HG03280 (cell line): ENCODE data around the gene SUGCT.

Experiments used
- ATAC-seq: cut with Tn5 transposase; IDR thresholded peaks from one replicate; pipeline ENCODE4 v1.9.1; 2021; ENCODE audit warnings: mild to moderate bottlenecking, moderate library complexity; ENCODE audit not compliant: unreplicated experiment

SUGCT gene

DNA sequence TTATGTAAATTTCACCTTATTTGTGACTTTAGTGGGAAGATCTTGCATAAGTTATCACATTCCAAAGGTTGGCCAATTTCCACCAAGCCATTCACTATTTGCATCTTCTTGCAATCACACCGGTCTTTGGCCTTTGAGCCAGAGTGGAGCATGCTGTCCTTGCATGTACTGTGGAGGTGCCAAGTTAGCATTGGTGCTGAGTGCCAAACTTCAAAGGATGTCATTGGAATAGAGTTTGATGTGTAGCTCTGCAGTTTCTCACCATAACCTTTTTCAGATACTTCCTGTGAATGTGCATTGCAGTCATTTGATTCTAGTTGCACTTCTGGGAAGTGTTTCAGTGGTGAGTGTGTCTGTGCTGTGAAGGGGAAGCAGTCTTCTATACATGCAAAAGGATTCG, 620.6 kb downstream of the SUGCT start:
- ATAC-seq = no peak

DNA sequence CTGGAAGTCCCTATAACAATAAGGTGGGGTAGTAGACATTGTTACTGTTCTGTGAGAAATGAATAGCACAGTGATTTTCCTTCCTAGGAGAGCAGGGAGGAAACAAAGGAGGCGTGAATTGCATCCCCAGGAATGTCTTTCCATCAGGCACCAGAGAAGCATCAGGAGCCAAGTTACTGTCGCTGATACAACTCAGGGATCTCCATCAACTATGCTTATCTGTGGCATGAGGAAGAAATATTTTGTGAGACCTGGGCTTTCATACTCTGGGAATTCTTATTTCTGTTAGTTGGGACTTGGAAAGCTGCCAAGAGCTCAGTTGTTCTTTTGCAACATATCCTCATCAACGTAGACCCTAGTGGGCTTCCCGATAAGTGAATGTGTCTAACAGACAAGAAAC, 622.3 kb downstream of the SUGCT start:
- no peak for ATAC-seq

DNA sequence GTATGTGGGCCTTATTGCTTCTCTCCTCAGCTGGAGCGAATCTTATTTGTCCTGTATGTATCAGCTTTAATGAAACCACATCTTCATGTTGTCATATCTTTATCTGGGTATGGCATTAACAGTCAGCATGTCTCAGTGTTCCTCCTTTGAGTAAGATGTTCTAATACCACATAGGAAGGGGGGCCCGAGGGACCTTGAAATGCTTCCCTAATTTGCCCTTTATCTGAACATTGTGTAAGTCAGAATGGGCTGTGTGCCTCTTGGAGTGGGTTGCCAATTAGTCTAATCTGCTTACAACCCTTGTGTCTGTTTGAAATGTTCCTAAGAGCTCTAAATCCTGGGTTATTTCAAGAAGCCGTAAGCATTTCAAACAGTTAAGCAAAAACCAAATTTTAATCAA, 623.8 kb downstream of the SUGCT start:
- ATAC-seq = no peak

DNA sequence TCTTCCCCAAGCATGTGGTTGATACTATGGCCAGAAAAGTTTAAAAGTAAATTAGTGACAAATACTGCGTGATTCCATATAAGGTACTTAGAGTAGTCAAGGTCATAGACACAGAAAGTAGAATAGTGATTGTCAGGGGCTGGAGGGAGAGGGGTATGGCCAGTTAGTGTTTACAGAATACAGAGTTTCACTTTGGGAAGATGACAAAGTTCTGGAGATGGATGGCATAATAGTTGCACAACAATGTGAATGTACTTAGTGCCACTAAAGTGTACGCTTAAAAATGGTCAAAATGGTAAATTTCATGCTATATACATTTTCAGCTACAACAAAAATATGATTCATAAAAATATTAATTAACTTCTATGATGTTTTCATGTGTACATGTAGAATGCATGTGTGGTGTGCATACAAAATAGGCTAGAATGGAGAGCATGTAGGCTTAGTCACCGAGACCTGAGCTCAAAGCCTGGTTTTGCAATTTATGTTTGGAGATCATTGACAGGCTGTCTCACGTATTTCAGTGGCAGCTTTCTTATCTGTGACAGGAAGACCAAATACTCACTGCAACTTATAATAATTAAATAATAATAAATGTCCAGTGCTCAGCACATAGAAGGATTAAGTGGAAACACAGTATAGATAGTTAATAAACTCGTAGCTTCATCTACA, 625.6 kb downstream of the SUGCT start:
- no peak for ATAC-seq

DNA sequence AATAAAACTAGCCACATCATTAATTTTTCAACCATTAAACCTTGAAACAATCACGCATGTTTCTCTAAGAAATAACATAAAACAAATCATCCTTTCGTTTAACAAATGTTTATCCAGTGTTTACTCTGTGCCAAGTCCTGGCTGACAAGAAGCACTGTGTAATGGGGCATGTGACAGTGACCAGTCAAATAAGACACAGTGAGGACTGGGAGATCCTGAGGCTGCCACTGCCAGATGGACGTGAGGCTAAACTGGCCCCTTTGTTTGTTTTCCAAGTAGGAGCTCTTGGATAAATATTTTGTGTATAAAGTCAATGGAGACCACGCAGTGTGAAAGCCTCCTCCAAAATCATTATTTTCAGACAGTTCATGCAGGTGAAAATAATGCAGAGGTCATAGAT, 626.2 kb downstream of the SUGCT start:
- no peak for ATAC-seq

DNA sequence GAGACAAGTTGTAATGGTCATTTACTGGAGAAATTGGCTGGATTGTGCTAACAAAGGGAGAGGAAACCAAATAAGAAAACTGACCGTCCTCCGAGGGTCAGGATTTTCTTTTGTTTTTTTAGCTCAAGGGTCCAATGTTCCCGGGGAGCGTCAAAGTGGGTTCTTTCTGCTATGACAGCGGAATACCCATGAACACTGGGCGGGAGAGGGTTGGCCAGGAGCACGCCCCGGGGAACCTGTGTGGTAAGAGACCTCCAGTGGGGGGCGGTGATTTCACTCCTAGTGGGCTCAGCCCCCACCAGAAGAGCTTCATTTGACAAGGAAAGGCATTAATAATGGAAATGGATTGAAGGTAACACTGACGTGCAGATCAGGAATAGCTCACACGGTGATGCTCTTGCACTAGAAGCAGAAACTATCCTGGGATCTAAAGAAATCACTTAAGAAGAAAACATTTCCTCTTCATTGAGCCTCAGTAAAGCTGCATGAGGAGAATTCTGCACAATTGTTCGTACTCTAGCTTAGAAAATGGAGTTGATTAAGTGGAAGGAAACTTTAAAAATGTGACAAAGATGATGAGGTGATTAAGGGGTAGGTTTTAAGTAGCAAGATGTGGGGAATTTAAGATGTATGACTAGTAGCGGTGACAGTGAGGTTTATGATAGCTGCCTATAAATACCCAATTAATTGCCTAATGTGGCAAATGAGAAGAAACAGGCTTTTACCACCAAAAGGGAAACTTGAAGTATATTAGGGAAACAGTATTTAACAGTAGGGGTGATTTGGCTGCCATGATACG, 627.2 kb downstream of the SUGCT start:
- ATAC-seq = no peak

DNA sequence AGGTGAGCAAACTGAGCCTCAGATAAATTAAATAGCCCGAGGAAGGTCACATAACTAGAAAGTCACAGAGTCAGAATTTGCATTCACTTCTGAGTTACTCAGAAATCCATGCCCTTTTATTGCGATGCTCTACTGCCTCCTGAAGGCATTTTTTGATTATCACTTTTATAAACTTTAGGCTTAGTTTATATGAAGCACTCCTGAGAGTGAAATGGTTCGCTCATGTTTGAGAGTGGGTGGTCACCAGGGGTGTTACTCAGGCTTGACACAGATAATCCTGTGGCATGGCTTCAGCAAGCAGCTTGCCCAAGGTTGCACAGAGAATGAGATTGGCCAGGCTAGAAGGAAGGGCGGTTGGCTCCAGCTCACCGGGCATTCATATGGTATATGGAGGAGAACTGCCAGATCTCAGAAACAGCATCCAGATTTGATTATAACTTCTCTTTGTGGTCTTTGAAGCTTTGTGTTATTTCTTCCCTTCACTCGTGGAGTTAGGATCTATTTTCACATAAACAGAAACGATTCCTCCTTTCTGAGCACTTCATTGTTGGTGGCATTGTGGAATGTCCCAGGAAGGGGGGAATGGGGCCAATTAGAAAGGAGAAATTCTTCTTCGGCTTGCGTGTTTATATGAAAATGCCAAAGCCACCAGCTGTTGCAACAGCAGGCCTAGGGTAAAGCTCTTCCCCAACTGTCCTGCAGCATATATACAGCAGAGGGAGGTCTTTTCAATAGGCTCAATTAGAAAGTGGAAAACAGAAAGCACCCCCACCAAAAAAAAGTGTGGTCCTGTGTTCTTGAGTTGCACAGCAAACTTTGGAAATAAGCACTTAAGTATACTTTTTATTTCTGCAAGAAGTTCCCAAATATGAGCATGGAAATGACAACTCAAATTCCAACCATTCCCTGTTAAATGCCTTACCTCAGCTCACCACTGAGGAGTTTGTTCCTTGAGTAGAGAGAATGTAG, 628.8 kb downstream of the SUGCT start:
- ATAC-seq = no peak

DNA sequence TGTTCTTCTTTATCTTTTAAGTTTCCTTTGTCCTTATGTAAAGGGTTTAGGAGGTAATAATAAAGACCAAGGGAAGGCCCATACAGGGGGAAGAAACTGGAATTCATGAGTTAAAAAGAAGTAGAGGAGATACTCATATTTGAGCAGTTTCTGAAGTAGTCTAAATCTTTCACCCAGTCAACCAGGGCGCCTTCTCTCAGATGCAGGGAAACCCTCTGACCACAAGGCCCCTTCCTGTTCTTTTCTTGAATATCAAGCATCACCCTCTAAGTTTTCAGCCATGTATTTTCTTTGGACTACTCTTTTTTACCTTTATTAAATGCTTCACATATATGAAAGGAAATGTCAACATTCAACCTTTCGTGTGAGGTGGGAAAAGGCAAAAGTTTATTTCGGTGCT, 630.8 kb downstream of the SUGCT start:
- ATAC-seq = no peak

DNA sequence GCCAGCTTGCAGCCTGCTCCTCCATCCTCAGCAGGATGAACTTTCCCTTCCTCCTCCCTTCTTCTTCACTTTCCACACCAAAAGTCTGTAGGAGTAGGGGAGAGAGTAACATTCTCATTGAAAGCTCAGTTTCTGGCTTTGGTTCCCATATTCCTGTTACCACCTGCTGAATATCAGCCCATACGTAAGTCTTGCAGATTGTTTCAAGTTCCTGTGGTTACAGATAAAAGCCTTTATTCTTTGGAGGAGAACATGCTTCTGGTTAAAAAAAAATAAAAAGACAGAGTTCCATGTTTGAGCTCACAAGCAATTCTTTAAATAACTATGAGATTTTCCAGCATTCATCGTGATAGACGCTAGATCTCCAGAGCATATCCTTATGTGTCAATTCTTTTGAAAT, 637.3 kb downstream of the SUGCT start:
- ATAC-seq = no peak

DNA sequence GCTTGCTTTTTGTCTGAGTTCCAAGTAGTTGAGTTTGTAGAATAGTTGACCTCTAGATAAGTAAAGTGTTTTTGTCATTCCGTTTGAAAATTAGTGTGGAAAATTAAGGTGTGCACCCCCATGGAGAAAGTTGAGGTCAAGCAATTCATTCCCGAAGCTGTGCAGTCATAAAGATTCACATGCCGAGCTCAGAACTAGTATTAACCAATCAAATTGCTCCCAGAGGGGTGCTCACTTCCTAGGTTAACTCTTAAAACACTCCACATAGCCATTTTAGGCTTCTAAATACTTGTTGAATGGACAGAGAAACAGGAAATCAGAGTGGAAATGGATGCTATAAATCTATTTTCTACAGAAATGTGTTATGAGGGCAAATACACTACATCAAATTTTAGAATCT, 638.9 kb downstream of the SUGCT start:
- ATAC-seq = no peak

DNA sequence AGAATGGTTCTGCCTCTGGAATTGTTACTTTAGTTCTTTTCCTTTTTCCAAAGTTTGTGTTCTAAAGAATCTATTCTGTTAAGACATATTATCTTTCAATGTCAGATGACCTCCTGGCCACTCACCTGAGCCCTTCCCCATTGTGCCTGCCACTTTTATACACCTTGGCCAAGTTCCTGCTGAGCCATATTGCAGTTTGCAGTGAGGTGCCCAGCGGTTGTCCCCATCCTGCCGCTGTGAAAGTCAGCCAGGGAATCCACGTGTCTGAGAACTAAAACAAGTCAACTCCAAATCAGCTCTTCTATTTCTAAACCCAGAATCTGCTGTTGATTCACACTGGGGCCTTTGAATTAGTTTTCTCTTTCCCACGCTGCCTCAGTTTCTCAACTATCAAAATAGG, 641.1 kb downstream of the SUGCT start:
- ATAC-seq = no peak

DNA sequence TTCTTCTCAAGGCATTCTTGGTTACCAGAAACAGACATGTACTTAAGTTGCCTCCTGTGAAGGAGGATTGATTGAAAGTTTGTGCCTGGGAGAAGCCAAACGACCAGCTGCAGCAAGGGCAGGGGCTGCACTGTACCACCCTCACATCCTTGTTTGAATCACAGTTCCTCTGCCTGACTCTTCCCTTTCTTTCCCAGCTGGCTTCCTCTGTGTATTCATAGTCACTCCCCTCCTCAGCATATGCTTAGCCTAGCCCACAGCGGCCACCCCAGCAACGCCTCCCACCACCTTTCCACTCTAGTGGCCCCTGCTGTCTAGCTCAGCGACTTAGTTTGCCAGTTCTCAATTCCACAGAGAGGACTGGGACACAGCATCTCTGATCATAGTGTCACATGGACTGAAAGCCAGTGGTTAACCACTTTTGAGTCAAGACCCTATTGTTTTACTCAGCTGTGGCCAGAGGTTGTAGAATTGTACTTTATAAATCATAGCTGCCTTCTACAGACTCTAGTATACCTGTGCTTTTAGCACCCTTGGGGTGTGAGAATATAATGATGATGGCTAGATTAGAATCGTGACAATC, 643.0 kb downstream of the SUGCT start:
- ATAC-seq = no peak

DNA sequence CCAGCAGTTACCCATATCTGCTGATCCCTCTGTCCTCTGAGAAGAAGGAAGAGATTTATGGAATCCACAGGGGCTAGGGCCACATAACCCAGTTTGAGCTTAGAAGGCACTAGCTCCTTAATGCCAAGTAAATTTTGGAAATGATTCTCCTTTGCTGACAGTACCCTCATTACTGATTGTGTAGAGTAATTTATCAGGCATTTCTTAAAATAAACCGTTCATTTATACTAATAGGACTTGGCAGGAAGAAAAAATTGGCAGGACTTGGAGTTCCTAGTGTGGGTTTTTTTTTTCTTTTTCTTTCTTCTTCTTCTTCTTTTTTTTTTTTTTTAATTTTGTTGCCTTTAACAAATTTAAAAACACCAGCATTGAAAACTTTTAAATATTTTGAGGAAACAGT, 645.7 kb downstream of the SUGCT start:
- no peak for ATAC-seq

DNA sequence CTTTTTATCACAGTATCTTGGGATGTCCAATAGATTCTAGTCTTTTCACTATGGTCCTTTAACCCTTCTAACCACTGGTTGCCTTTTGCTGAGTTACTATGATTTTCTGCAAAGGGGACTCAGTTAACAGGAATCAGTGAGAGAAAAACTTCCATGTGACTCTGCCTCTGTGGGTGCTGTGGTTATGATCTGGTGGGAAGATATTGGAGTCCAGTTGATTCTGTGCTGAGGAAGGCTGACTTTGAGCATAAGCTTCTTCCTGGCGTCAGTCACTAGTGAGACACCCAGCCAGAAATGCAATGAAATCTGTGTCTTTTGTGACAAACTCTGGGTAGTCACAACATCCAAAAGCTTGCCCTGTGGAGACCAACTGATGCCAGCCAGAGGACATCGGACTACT, 648.0 kb downstream of the SUGCT start:
- ATAC-seq = no peak

DNA sequence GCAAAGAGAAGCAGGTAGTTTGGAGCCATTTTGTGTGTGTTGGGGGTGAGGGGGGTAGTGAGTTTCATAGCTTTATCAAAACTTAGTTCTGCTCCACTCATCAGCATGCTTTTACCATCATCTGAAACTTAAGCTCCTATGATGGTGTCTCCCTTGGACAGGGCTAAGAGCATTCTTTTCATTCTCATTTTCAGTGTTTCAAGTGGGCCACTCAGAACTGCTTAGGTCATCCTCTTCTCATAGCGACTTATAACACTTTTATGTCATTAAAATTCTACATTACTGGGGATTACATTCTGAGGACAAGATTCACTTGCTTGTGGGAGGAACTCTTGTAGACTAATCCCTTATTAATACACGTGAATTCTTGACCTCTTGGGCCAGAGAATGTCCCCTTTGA, 649.4 kb downstream of the SUGCT start:
- ATAC-seq = no peak

DNA sequence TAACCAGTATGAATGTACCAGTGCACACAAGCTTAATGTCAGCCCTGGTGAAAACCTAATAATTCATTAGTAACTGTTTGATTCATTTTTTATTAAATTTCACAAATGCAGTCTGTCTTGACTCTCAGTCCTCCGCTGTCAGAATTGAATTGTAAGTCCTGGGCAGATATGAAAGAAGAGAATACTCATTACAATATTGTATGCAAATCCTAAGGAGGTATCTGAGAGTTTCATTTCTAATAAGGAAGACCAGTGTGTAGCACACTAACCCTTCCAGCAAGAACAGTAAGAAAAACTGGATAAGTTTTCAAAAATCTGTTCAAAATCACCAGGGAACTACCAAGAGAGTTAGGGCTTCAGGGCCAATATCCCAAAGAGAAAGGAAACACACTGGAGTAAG, 652.1 kb downstream of the SUGCT start:
- no peak for ATAC-seq

DNA sequence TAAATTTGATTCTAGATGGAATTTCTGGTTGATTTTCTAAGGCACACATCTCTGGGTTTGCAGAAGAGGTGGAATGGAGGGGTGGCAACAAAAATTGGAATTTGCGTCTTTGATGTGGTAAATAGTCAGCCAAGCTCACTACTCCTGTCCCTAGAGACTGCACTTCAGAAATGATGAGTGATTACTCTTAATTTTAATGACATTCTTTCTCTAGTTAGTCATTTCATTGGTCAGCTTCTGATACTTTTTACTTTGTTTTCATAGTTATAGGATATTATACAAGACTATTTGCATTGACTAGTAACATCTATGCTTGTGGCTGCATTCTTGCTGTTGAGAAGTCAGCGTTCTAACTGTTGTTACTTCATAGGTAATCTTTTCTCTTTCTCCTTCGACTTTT, 658.3 kb downstream of the SUGCT start:
- no peak for ATAC-seq

DNA sequence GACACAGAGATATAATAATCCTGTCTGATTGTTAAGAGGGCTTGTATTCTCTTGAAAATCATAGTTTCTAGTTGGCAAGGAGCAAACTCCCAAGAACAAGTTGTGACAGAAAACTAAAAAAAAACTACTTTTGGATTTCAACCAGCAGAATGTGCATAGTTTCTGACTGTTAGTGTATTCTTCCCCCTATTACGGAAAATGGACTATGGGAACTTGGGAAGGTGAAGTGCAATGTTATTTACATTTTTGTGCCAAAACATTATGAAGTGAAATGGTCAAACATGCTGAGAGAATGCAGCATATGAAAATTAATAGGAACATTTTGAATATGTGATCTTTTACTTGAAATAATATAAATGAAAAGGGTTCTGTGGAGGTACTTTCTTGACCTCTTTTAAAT, 660.8 kb downstream of the SUGCT start:
- no peak for ATAC-seq

DNA sequence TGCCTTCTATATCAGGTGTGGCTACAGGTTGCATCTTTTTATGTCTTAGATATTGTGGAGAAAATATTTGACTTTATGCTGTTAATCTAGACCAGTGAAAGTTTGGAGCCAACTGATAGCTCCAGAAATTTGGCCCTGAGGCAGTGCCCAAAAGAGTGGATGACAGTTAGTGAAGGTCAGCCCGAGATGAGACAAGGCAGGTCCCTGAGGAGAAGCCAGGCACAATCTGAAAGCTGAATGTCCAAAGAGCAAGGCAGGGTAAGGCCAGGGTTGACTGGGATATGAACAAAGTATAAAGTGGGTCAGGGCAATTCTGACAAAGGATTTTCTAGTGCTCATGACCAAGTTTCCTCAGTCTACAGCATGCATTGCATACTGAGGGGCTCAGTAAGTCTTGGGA, 661.9 kb downstream of the SUGCT start:
- ATAC-seq = no peak

DNA sequence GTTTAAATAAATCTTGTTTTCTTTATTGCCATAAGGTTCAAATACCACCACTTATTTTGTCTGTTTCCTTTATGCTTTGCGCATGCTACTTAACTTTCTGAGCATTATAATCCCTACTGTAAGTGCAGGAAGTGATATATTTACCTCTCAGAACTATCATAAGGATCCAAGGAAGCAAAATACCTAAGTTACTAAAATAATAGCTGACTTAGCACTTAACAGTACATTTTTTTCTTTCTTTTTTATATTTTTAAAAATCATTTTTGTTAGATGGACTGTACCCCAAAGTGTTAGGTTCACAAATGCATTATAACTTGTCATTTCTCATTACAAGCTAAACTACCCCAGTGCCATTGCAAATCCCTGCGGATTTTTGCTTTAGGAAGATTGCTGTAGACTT, 663.8 kb downstream of the SUGCT start:
- ATAC-seq = no peak
